HCT116 (cell line): ENCODE data around the gene TK1.

Source experiments
- CEBPB ChIP-seq: IDR thresholded peaks from 2 replicates; pipeline ENCODE4 v1.6.1; 2012; ENCODE audit warnings: low read depth
- CTCF ChIP-seq, 3 experiments: fragments of 200-600 bp in 1 of 3; sonication (generic) in 1 of 3; IDR thresholded peaks in 2 of 3; conservative IDR thresholded peaks in 1 of 3; 2 replicates each; pipeline ENCODE4 v1.5.1; 2012 to 2017; ENCODE audit warnings: low read depth in 2 of 3, low read length in 2 of 3, antibody characterized with exemption in 1 of 3, borderline replicate concordance in 1 of 3, control low read depth in 1 of 3, mild to moderate bottlenecking in 1 of 3, mixed read lengths in 1 of 3, mixed run types in 1 of 3, moderate library complexity in 1 of 3; ENCODE audit not compliant: insufficient read depth in 1 of 3
- EZH2 ChIP-seq: fragments of 200-600 bp; sonication (generic); IDR thresholded peaks from 2 replicates; pipeline ENCODE4 v1.6.1; 2017; ENCODE audit warnings: antibody characterized with exemption, mixed run types
- EZH2phosphoT487 ChIP-seq: fragments of 200-600 bp; IDR thresholded peaks from 2 replicates; pipeline ENCODE4 v1.6.1; 2018; ENCODE audit warnings: antibody characterized with exemption, borderline replicate concordance
- MAX ChIP-seq: IDR thresholded peaks from 2 replicates; pipeline ENCODE4 v1.6.1; 2012
- POLR2A ChIP-seq: IDR thresholded peaks from 2 replicates; pipeline ENCODE4 v1.7.0; 2011; ENCODE audit warnings: borderline replicate concordance; ENCODE audit not compliant: insufficient read depth, insufficient read length; ENCODE audit errors: extremely low read depth
- POLR2AphosphoS5 ChIP-seq: IDR thresholded peaks from 2 replicates; pipeline ENCODE4 v1.6.1; 2011; ENCODE audit warnings: mild to moderate bottlenecking, low read depth, low read length, moderate library complexity
- SRF ChIP-seq: IDR thresholded peaks from 2 replicates; pipeline ENCODE4 v1.6.1; 2012; ENCODE audit warnings: low read depth
- YY1 ChIP-seq: IDR thresholded peaks from 2 replicates; pipeline ENCODE4 v1.6.1; 2011; ENCODE audit warnings: low read length, low read depth, moderate library complexity, mild to moderate bottlenecking; ENCODE audit not compliant: insufficient replicate concordance; ENCODE audit errors: extremely low read depth
- ZNF274 ChIP-seq: fragments of 200-500 bp; sonication (Bioruptor generic); IDR thresholded peaks from 2 replicates; pipeline ENCODE4 v1.6.1; 2014; ENCODE audit warnings: mild to moderate bottlenecking, low read depth, low read length, inconsistent platforms
- TF ChIP-seq, protein P1 (sequence below): IDR thresholded peaks from 2 replicates; pipeline ENCODE4 v1.6.1; 2012; ENCODE audit warnings: low read depth

DNA sequence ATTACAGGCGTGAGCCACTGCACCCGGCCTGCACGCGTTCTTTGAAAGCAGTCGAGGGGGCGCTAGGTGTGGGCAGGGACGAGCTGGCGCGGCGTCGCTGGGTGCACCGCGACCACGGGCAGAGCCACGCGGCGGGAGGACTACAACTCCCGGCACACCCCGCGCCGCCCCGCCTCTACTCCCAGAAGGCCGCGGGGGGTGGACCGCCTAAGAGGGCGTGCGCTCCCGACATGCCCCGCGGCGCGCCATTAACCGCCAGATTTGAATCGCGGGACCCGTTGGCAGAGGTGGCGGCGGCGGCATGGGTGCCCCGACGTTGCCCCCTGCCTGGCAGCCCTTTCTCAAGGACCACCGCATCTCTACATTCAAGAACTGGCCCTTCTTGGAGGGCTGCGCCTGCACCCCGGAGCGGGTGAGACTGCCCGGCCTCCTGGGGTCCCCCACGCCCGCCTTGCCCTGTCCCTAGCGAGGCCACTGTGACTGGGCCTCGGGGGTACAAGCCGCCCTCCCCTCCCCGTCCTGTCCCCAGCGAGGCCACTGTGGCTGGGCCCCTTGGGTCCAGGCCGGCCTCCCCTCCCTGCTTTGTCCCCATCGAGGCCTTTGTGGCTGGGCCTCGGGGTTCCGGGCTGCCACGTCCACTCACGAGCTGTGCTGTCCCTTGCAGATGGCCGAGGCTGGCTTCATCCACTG, 27.3 kb upstream of the TK1 start, which contains the start of gene BIRC5:
- TF ChIP-seq POLR2A (peak; percentile 60), POLR2AphosphoS5 (peak; percentile 90), EZH2 (no peak), CEBPB (no peak), CTCF (IDR thresholded peaks at IDR 0.05 in 2 of 3, conservative IDR thresholded peaks at IDR 0.05 in 1 of 3; ENCODE audit: borderline replicate concordance in 1 of 3, insufficient read depth in 1 of 3, low read depth in 2 of 3, low read length in 2 of 3) (no peak), YY1 (peak; percentile 93), MAX (peak; percentile 98), ZNF274 (no peak), EZH2phosphoT487 (no peak), SRF (peak; percentile 75; the same call in 1 of the 2 replicates)
- TF ChIP-seq, protein P1, sequence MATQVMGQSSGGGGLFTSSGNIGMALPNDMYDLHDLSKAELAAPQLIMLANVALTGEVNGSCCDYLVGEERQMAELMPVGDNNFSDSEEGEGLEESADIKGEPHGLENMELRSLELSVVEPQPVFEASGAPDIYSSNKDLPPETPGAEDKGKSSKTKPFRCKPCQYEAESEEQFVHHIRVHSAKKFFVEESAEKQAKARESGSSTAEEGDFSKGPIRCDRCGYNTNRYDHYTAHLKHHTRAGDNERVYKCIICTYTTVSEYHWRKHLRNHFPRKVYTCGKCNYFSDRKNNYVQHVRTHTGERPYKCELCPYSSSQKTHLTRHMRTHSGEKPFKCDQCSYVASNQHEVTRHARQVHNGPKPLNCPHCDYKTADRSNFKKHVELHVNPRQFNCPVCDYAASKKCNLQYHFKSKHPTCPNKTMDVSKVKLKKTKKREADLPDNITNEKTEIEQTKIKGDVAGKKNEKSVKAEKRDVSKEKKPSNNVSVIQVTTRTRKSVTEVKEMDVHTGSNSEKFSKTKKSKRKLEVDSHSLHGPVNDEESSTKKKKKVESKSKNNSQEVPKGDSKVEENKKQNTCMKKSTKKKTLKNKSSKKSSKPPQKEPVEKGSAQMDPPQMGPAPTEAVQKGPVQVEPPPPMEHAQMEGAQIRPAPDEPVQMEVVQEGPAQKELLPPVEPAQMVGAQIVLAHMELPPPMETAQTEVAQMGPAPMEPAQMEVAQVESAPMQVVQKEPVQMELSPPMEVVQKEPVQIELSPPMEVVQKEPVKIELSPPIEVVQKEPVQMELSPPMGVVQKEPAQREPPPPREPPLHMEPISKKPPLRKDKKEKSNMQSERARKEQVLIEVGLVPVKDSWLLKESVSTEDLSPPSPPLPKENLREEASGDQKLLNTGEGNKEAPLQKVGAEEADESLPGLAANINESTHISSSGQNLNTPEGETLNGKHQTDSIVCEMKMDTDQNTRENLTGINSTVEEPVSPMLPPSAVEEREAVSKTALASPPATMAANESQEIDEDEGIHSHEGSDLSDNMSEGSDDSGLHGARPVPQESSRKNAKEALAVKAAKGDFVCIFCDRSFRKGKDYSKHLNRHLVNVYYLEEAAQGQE: no peak
